HG03432 (cell line): Measurements from ENCODE around the gene ZNF532.

Experiments used
- ATAC-seq: cut with Tn5 transposase; IDR thresholded peaks from one replicate; pipeline ENCODE4 v1.9.1; 2021; ENCODE audit warnings: mild to moderate bottlenecking, moderate library complexity; ENCODE audit not compliant: unreplicated experiment

ZNF532 gene

GRCh38 chr18:58937887-58938267 lies 73.2 kb downstream of the ZNF532 start:
- no peak for ATAC-seq

- ATAC-seq: no peak
Observed at GRCh38 chr18:58941426-58942099, 76.9 kb downstream of the ZNF532 start.

GRCh38 chr18:58943896-58944295 lies 79.2 kb downstream of the ZNF532 start:
- ATAC-seq: no peak

- peak; percentile 34 for ATAC-seq
Observed at GRCh38 chr18:58947136-58947732, 82.6 kb downstream of the ZNF532 start.

GRCh38 chr18:58949031-58949430 lies 84.4 kb downstream of the ZNF532 start:
- ATAC-seq: no peak

GRCh38 chr18:58951986-58952702 lies 87.5 kb downstream of the ZNF532 start:
- ATAC-seq: no peak

- ATAC-seq: no peak
Observed at GRCh38 chr18:58952858-58953257, 88.2 kb downstream of the ZNF532 start.

- ATAC-seq: no peak
Observed at GRCh38 chr18:58953627-58954026, 89.0 kb downstream of the ZNF532 start.

- ATAC-seq: no peak
Observed at GRCh38 chr18:58955001-58955400, 90.3 kb downstream of the ZNF532 start.

- no peak for ATAC-seq
Observed at GRCh38 chr18:58955738-58956137, 91.1 kb downstream of the ZNF532 start.

- ATAC-seq: no peak
Observed at GRCh38 chr18:58958628-58959027, 94.0 kb downstream of the ZNF532 start.

GRCh38 chr18:58960508-58960907 lies 95.8 kb downstream of the ZNF532 start:
- ATAC-seq: no peak

- no peak for ATAC-seq
Observed at GRCh38 chr18:58960946-58961722, 96.5 kb downstream of the ZNF532 start.

GRCh38 chr18:58962336-58962735 lies 97.7 kb downstream of the ZNF532 start:
- ATAC-seq: no peak

GRCh38 chr18:58965291-58966004 lies 100.8 kb downstream of the ZNF532 start:
- ATAC-seq: no peak

- ATAC-seq: no peak
Observed at GRCh38 chr18:58966005-58966677, 101.5 kb downstream of the ZNF532 start.

GRCh38 chr18:58966704-58967103 lies 102.0 kb downstream of the ZNF532 start:
- ATAC-seq: no peak

- ATAC-seq: no peak
Observed at GRCh38 chr18:58967751-58968254, 103.1 kb downstream of the ZNF532 start.

- peak; percentile 84 for ATAC-seq
Observed at GRCh38 chr18:58970943-58971790, 106.5 kb downstream of the ZNF532 start.
